CD4-positive, alpha-beta T cell (primary cell): Measurements from ENCODE around the gene FSTL4. TPM values are rescaled to one million over a fixed set of nuclear protein-coding genes. Genes with fewer than 3 reads are reported as not detected.

Experiments used
- ATAC-seq: fragments of 200-7000 bp; cut with Tn5 transposase; one replicate; pipeline ENCODE4 v1.10.0; 2022; ENCODE audit warnings: mild to moderate bottlenecking; ENCODE audit not compliant: poor library complexity
- CTCF ChIA-PET: fragments of 350-600 bp; sonication (Branson Sonifier 250); formaldehyde crosslinking; loops from one replicate; lab custom pipeline; 2021; ENCODE audit warnings: antibody characterized with exemption, inconsistent platforms; lab: Charles Lee
- POLR2A ChIA-PET: fragments of 350-600 bp; sonication (Branson Sonifier 250); formaldehyde crosslinking; loops from one replicate; lab custom pipeline; 2021; ENCODE audit warnings: antibody characterized with exemption, inconsistent platforms; lab: Charles Lee
- DNase-seq, 14 experiments: peaks; one replicate each; pipeline ENCODE4 v3.0.0-alpha.2; 2013 to 2020; ENCODE audit warnings: mixed read lengths in 2 of 14
- H3K27ac ChIP-seq, 2 donors: one replicate each; pipeline versions ENCODE4 v1.5.1 to v1.7.0; 2013; ENCODE audit warnings: low read length in 2 of 2, low read depth in 1 of 2, mild to moderate bottlenecking in 1 of 2
- H3K27me3 ChIP-seq, 2 experiments: 1 replicate in 1 of 2; 2 replicates in 1 of 2; pipeline versions ENCODE4 v1.6.1 to v1.7.0; 2013; ENCODE audit warnings: low read length in 2 of 2, control low read depth in 1 of 2, mild to moderate bottlenecking in 1 of 2, moderate library complexity in 1 of 2; ENCODE audit not compliant: insufficient read depth in 2 of 2, control insufficient read depth in 1 of 2
- H3K36me3 ChIP-seq: one replicate; pipeline ENCODE4 v1.6.1; 2013; ENCODE audit warnings: low read length, control low read depth; ENCODE audit not compliant: insufficient read depth
- H3K4me1 ChIP-seq: one replicate; pipeline ENCODE4 v1.6.1; 2013; ENCODE audit warnings: low read length, control low read depth; ENCODE audit not compliant: insufficient read depth
- H3K4me3 ChIP-seq: one replicate; pipeline ENCODE4 v1.5.1; 2013; ENCODE audit warnings: mild to moderate bottlenecking, low read length, moderate library complexity
- H3K9me3 ChIP-seq, 2 experiments: 1 replicate in 1 of 2; 2 replicates in 1 of 2; pipeline versions ENCODE4 v1.6.1 to v1.7.0; 2013; ENCODE audit warnings: low read length in 2 of 2, mild to moderate bottlenecking in 2 of 2, control low read depth in 1 of 2, moderate library complexity in 1 of 2; ENCODE audit not compliant: control insufficient read depth in 1 of 2, insufficient read depth in 1 of 2
- H3K27ac Mint-ChIP-seq: one replicate; pipeline ENCODE4 v1.8.0; 2020; ENCODE audit warnings: mixed read lengths
- H3K27me3 Mint-ChIP-seq: one replicate; pipeline ENCODE4 v1.8.0; 2021; ENCODE audit warnings: mixed read lengths
- H3K36me3 Mint-ChIP-seq: one replicate; pipeline ENCODE4 v1.8.0; 2021; ENCODE audit warnings: low read depth, mixed read lengths
- H3K4me1 Mint-ChIP-seq: one replicate; pipeline ENCODE4 v1.8.0; 2021; ENCODE audit warnings: low read depth, mixed read lengths
- H3K4me3 Mint-ChIP-seq: one replicate; pipeline ENCODE4 v1.8.0; 2020; ENCODE audit warnings: mild to moderate bottlenecking, mixed read lengths
- H3K9me3 Mint-ChIP-seq: one replicate; pipeline ENCODE4 v1.8.0; 2020; ENCODE audit warnings: mixed read lengths
- CTCF ChIP-seq: fragments of 200-600 bp; IDR thresholded peaks from one replicate; pipeline ENCODE4 v1.8.0; 2022; ENCODE audit warnings: antibody characterized with exemption, mild to moderate bottlenecking
- intact Hi-C, 2 experiments: fragments of 100-400 bp; cut with DNase I in 1 of 2; cut with micrococcal nuclease in 1 of 2; formaldehyde crosslinking; loops; one replicate each; pipeline versions ENCODE4 v1.15.1 to v1.9.0; 2023 to 2025; cut with DNase I, micrococcal nuclease
- total RNA-seq, 174 experiments: library from RNA in 2 of 174; stranded (reverse) in 2 of 174; gene quantifications; one replicate each; pipeline ENCODE4 v1.2.3 and lab custom pipeline; 2021 to 2026

FSTL4 gene
- total RNA-seq, 2 experiments from 2014 or later: not detected

DNA sequence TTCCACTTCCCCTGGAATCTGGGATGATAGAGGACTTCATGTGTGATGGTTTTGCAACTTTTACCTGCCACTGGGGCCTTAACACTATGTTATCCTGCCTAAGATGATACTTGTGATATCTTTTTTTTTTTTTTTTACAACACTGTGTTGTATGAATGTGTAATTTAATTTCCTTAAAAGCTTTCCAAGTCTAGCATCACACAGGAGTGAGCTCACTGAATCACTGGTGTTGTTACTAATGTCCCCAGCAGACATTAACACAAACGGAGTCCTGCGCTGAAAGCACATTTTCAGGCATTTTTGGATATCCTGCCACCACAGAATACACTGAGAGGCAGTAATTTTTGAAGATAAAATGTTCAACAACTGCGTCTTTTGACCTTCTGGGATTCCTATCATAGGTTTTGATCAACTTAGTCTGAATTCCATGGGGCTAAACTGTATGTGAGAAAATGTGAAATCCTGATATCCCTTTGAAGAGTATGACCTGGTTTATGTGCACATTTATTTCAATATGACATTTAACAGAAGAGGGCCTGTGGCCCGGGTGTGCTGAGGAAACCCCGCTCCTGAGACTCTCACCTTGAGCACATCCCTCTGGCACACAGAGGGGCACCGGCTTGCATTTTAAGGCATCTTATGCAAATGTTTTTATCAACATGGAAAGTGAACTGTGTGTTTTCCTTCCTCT lies 118.0 kb downstream of the FSTL4 start:
- Mint-ChIP-seq H3K9me3 (no peaks in the 10 kb centered on the region), H3K27ac (no peak overlapping the region), H3K4me3 (no peak overlapping the region), H3K27me3 (peaks cover 7% of the 10 kb centered on the region), H3K4me1 (no peaks in the 10 kb centered on the region), H3K36me3 (no peaks in the 10 kb centered on the region)
- Histone ChIP-seq H3K9me3 (no peaks in the 10 kb centered on the region), H3K4me3 (no peak overlapping the region), H3K27ac (no peak overlapping the region), H3K4me1 (no peaks in the 10 kb centered on the region), H3K27me3 (peaks cover 4 to 5% of the 10 kb centered on the region in 2 experiments), H3K36me3 (no peaks in the 10 kb centered on the region)
- POLR2A ChIA-PET: no interaction called here
- TF ChIP-seq CTCF: no peak
- intact Hi-C loops: no loop called here
- DNase-seq: no peak
- CTCF ChIA-PET: no interaction called here
- ATAC-seq: no peak

- intact Hi-C loops: no loop called here
- DNase-seq: peak in 1 of 14 experiments; percentile 13
Observed at GRCh38 chr5:133489632-133490031, 122.7 kb downstream of the FSTL4 start.

DNA sequence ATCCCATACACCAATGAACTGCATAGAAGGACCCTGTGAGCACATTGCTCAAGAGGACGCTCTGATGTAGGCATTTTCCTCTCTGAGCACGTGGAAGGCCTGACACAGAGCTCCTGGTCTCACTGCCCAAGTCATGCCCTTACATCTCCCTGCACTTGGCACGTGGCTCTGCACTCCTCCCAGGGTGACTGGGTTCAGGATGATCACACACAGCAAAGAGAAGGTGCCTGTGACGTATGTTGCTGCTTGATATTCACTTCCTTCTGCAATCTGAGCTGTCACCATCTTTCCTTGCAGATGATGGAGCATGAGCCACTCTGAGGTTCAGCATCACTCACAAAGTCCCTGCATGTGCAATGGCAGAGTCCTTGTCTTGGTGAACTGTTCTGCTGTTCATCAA lies 125.2 kb downstream of the FSTL4 start:
- no peaks in the 10 kb centered on the region for H3K36me3 Mint-ChIP-seq
- Histone ChIP-seq H3K36me3 (no peaks in the 10 kb centered on the region), H3K4me1 (no peaks in the 10 kb centered on the region), H3K27me3 (no peaks in the 10 kb centered on the region), H3K9me3 (no peaks in the 10 kb centered on the region), H3K4me3 (no peak overlapping the region), H3K27ac (no peak overlapping the region)
- no peaks in the 10 kb centered on the region for H3K9me3 Mint-ChIP-seq
- no peaks in the 10 kb centered on the region for H3K27me3 Mint-ChIP-seq
- H3K4me3 Mint-ChIP-seq: no peak overlapping the region
- no peak for DNase-seq
- H3K27ac Mint-ChIP-seq: no peak overlapping the region
- CTCF ChIA-PET: interaction anchor here (0.6 kb wide), 1 partner anchor 443 kb away, joined by 3 read pairs; no protein-coding TSS in a partner anchor
- POLR2A ChIA-PET: no interaction called here
- TF ChIP-seq CTCF: no peak
- no peak for ATAC-seq
- intact Hi-C loops: no loop called here
- H3K4me1 Mint-ChIP-seq: no peaks in the 10 kb centered on the region

More at GRCh38 chr5:133489632-133490031, 122.7 kb downstream of the FSTL4 start:
- no peak overlapping the region for H3K4me3 Mint-ChIP-seq
- no peak overlapping the region for H3K27ac Mint-ChIP-seq
- ATAC-seq: no peak
- H3K4me1 Mint-ChIP-seq: no peaks in the 10 kb centered on the region
- H3K36me3 Mint-ChIP-seq: no peaks in the 10 kb centered on the region
- CTCF ChIA-PET: no interaction called here
- TF ChIP-seq CTCF: no peak
- H3K27me3 ChIP-seq: no peaks in the 10 kb centered on the region
- H3K4me3 ChIP-seq: no peak overlapping the region
- H3K36me3 ChIP-seq: no peaks in the 10 kb centered on the region
- no peaks in the 10 kb centered on the region for H3K9me3 ChIP-seq
- H3K4me1 ChIP-seq: no peaks in the 10 kb centered on the region
- H3K9me3 Mint-ChIP-seq: no peaks in the 10 kb centered on the region
- POLR2A ChIA-PET: no interaction called here
- no peak overlapping the region for H3K27ac ChIP-seq
- no peaks in the 10 kb centered on the region for H3K27me3 Mint-ChIP-seq
